Adipocyte (in vitro differentiated cells): ENCODE data around the gene NCF2.
A peak's percentile ranks its signal among the peaks of the same experiment; 100 is the strongest.

Experiments used
- DNase-seq: peaks from one replicate; pipeline ENCODE4 v3.0.0-alpha.2; 2015; ENCODE audit warnings: low read depth
- H3K27me3 ChIP-seq: replicated peaks from 2 replicates; pipeline ENCODE4 v1.7.0; 2013; ENCODE audit warnings: mild to moderate bottlenecking, low read length, moderate library complexity; ENCODE audit not compliant: control insufficient read depth, insufficient read depth
- H3K36me3 ChIP-seq: 2 replicates; pipeline ENCODE4 v1.7.0; 2013; ENCODE audit warnings: low read length, mild to moderate bottlenecking, moderate library complexity; ENCODE audit not compliant: control insufficient read depth, insufficient read depth, severe bottlenecking
- H3K4me1 ChIP-seq: 2 replicates; pipeline ENCODE4 v1.7.0; 2013; ENCODE audit warnings: mild to moderate bottlenecking, low read length, moderate library complexity; ENCODE audit not compliant: control insufficient read depth, insufficient read depth
- H3K4me3 ChIP-seq: 2 replicates; pipeline ENCODE4 v1.7.0; 2013; ENCODE audit warnings: mild to moderate bottlenecking, low read length, moderate library complexity
- H3K9ac ChIP-seq: 2 replicates; pipeline ENCODE4 v1.7.0; 2013; ENCODE audit warnings: mild to moderate bottlenecking, low read length, moderate library complexity
- H3K9me3 ChIP-seq: 2 replicates; pipeline ENCODE4 v1.7.0; 2013; ENCODE audit warnings: mild to moderate bottlenecking, low read length, moderate library complexity; ENCODE audit not compliant: control insufficient read depth

The NCF2 gene

DNA sequence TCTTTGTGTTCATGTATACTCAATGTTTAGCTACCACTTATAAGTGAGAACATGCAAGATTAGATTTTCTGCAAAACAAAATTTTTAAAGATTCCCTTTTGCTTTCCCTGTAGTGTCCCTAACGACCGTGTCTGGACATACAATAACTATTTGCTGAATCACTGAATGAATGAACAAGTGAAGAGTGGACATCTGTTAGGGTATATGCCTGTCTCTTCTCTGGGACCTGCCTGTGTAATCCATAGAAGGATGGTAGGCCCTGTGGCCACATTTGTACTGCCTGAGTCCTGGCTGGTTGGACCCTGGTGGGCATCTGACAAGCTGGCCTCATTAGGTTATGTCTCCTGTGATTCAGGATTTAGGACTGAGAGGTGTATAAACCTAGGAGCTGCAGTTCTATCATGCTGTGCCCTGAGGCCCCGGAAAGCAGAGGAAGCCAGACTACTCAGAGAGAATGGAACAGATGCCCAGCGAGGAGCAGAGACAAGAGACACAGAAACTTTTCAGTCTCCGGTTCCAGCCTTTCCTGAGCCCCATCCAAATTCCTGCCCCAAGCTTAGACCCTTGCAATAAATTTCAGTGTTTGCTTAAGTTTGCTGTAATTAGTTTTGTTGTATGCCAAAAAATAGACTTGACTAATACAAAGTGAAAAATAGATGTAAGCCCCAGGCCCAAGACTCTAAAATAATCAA, 7.5 kb upstream of the NCF2 start:
- peak overlapping the region; percentile 23 for H3K9ac ChIP-seq
- no peaks in the 10 kb centered on the region for H3K9me3 ChIP-seq
- H3K4me1 ChIP-seq = peaks cover 27% of the 10 kb centered on the region
- no peaks in the 10 kb centered on the region for H3K27me3 ChIP-seq
- H3K36me3 ChIP-seq = no peaks in the 10 kb centered on the region
- DNase-seq = no peak
- H3K4me3 ChIP-seq = peak overlapping the region; percentile 39

DNA sequence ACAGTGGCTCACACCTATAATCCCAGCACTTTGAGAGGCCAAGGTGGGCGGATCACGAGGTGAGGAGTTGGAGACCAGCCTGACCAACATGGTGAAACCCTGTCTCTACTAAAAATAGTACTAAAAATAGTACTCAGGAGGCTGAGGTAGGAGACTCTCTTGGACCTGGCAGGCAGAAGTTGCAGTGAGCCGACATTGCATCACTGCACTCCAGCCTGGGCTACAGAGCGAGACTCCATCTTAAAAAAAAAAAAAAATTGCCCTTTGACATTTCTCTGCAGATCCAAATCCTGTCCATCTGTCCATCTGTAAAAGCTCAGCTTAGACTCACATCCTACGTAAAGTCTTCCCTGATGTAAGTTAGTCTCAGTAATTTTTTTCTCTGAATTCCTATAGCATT, 6.2 kb upstream of the NCF2 start:
- Histone ChIP-seq H3K9me3 (no peaks in the 10 kb centered on the region), H3K36me3 (no peaks in the 10 kb centered on the region), H3K27me3 (no peaks in the 10 kb centered on the region), H3K4me1 (peaks cover 27% of the 10 kb centered on the region), H3K9ac (no peak overlapping the region), H3K4me3 (no peak overlapping the region)
- no peak for DNase-seq

DNA sequence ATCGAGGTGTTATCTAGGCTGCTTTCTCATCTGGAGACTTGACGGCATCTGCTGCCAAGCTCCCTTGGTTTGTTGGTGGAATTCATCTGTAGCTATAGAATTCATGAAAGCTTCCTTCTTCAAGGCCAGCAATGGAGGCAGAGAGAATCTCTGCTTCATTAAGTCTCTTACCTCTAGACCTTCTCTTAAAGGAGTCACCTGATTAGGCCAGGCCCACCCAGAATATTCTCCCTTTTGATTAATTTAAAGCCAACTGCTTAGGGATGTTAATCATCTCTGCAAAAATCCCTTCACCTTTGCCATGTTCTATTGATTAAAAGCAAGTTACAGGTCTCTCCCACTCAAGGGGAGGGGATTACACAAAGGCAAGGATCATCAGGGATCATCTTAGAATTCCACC, 5.3 kb upstream of the NCF2 start:
- no peaks in the 10 kb centered on the region for H3K36me3 ChIP-seq
- DNase-seq = no peak

DNA sequence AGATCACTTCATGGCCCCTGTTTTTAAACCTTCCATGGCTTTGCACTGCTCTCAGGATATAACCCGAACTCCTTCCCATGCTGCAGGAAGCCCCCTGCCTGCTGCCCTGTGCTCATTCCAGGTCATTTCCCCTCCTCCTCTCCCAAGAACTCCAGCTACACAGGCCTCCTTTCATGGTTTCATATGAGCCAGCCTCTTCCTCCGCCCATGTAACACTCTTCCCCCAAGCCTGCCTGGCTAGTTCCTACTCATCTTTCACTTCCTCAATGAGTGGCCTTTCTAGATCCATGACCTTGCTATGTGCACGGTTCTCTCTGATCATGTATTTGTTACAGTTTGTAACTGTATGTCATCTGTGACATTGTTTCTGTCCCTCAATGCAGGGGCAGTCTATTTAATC, 3.1 kb upstream of the NCF2 start:
- H3K36me3 ChIP-seq = no peaks in the 10 kb centered on the region
- DNase-seq = no peak
- H3K27me3 ChIP-seq = no peaks in the 10 kb centered on the region
- H3K9me3 ChIP-seq = no peaks in the 10 kb centered on the region
- H3K4me1 ChIP-seq = peaks cover 9% of the 10 kb centered on the region
- H3K9ac ChIP-seq = no peak overlapping the region
- H3K4me3 ChIP-seq = no peak overlapping the region

More for the DNA sequence above, 5.3 kb upstream of the NCF2 start:
- peaks cover 25% of the 10 kb centered on the region for H3K4me1 ChIP-seq
- H3K4me3 ChIP-seq = no peak overlapping the region
- H3K9ac ChIP-seq = no peak overlapping the region
- H3K9me3 ChIP-seq = no peaks in the 10 kb centered on the region
- H3K27me3 ChIP-seq = no peaks in the 10 kb centered on the region

DNA sequence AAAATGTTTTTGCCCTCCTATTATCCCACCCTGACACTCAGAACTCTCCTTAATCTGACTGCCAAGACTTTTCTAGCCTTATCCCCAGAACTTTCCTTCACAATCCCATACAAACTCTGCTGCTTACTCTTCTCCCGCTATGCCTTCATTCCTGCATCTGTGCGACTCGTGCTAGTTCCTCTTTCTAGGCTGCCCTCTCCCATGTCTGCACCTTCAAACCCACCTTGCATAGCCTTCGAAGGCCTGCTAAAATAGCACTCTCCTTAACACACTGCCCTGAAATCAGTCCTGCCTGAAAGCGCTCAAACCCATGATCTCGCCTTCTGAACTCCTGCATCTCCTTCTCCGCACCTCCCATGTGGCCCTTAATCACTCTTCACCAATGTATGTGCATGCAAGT, 2.5 kb upstream of the NCF2 start:
- Histone ChIP-seq H3K4me3 (no peak overlapping the region), H3K4me1 (peaks cover 3% of the 10 kb centered on the region), H3K27me3 (no peaks in the 10 kb centered on the region), H3K9ac (no peak overlapping the region), H3K9me3 (no peaks in the 10 kb centered on the region), H3K36me3 (no peaks in the 10 kb centered on the region)
- DNase-seq = no peak

DNA sequence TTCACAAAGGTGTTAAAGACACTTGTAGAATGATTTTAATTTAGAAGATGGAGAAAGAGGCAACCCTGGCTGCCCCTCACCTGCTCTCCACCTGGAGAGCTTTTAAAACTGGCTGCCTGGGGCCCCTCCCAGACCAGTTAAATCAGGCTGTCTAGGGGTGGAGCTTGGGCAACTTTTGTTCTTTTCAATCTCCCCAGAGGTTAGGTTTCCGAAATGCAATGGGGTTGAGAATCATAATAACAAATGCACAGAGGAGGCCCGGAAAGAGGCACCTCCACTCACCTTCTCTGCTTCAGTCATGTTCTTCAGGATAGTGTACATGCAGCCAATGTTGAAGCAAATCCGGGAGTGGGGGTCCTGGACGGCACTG, 400 bp downstream of the NCF2 start:
- no peaks in the 10 kb centered on the region for H3K4me1 ChIP-seq
- H3K4me3 ChIP-seq = no peak overlapping the region
- H3K27me3 ChIP-seq = no peaks in the 10 kb centered on the region
- H3K36me3 ChIP-seq = no peaks in the 10 kb centered on the region
- no peak for DNase-seq
- no peak overlapping the region for H3K9ac ChIP-seq
- no peaks in the 10 kb centered on the region for H3K9me3 ChIP-seq

DNA sequence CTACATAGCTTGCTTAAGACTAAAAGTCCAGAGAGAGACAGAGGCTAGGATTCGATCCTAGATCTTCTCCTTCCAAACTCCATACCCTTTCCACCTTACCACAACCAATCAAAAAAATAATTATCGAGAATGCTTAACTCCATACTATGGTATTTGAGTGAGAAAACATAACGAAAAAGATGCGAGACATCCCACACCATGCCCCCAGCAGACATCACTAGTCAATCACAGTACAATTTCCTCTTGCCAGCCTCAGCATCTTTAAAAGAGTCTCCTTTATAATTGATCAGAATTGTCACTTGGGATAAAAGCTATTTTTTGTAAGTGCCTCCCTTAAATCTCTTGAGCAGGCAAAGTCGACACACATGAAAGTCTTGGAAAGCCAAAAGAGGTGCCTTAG, 875 bp downstream of the NCF2 start:
- no peak overlapping the region for H3K4me3 ChIP-seq
- H3K27me3 ChIP-seq = no peaks in the 10 kb centered on the region
- H3K36me3 ChIP-seq = no peaks in the 10 kb centered on the region
- DNase-seq = no peak
- H3K9ac ChIP-seq = no peak overlapping the region
- H3K9me3 ChIP-seq = no peaks in the 10 kb centered on the region
- no peaks in the 10 kb centered on the region for H3K4me1 ChIP-seq

DNA sequence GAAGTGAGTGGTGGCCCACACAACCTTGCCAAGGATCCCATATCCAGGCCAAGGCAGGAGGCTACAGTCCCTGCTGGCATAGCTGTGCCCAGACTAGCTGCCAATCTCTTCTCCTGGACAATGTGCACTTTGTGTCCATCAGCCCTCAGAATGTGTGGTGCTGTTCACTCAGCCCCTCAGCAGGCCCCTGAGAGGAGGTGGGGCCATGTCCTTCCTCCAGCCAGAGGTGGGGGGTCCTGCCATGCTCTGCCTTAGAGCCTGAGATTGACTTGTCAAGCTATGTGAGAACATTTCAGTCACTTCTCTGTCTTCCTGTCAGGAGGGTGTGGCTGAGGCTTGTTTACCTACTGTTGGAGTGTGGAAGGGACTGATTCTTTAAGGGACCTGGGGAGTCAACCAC, 1.4 kb downstream of the NCF2 start:
- Histone ChIP-seq H3K36me3 (no peaks in the 10 kb centered on the region), H3K9me3 (no peaks in the 10 kb centered on the region), H3K4me1 (no peaks in the 10 kb centered on the region), H3K27me3 (no peaks in the 10 kb centered on the region), H3K9ac (no peak overlapping the region), H3K4me3 (no peak overlapping the region)
- no peak for DNase-seq

DNA sequence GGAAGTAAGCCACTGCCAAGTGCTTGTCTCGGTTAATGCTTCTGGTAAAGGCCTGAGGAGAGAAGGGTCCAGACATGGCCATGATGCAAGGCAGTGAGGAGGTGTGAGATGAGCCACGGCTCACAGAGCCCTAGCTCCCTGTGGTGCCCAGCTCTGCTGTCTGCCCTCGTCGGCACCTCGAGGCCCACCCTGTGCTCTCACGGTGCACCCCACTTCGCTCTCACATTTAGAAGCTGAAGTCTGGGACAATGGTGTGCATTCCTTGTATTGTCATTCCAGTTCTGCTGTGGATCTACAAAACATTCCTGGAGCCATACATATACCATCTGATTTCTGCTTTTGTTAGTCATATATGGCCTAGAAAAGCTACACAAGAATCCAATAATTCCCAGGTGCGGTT, 3.3 kb downstream of the NCF2 start:
- Histone ChIP-seq H3K9me3 (no peaks in the 10 kb centered on the region), H3K4me1 (no peaks in the 10 kb centered on the region), H3K27me3 (no peaks in the 10 kb centered on the region), H3K9ac (no peak overlapping the region), H3K4me3 (no peak overlapping the region), H3K36me3 (no peaks in the 10 kb centered on the region)
- DNase-seq = no peak

DNA sequence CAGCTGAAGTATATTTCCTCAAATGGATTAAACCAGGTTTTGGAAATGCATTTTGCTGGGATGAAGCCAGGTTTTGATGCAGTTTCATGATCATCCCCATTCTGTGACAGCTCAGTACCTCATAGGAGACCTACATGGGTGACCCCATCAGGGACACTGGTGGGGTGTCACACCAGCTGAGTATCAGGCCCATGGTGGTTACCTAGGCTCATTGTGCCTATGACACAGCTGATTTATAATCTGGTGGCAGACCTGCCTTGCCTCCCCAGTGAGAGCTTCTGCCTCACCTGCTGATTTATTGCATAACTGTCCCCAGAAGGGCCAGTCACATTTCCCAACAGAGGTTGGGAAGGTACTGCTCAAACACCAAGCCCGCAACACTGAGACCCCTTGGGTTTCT, 3.8 kb downstream of the NCF2 start:
- no peaks in the 10 kb centered on the region for H3K9me3 ChIP-seq
- no peak overlapping the region for H3K9ac ChIP-seq
- no peak overlapping the region for H3K4me3 ChIP-seq
- DNase-seq = no peak
- no peaks in the 10 kb centered on the region for H3K36me3 ChIP-seq
- no peaks in the 10 kb centered on the region for H3K4me1 ChIP-seq
- no peaks in the 10 kb centered on the region for H3K27me3 ChIP-seq

DNA sequence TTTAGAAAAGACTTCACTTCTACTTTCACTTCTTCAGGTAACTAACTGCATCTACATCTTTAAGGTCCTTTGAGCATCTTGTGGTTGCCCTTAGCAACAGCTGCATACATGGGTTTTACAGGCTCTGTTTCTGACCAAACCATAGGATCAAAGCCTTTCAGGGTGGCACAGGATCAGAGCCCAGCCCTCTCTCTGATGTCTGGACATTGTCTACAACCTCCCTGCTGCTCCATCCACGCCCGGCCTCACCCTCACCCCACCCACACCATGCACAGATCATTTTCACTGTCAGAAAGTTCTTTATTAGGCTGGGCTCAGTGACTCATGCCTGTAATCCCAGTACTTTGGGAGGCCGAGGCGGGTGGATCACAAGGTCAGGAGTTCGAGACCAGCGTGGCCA, 5.2 kb downstream of the NCF2 start:
- Histone ChIP-seq H3K4me3 (no peak overlapping the region), H3K4me1 (no peaks in the 10 kb centered on the region), H3K9ac (no peak overlapping the region), H3K27me3 (no peaks in the 10 kb centered on the region), H3K9me3 (no peaks in the 10 kb centered on the region), H3K36me3 (no peaks in the 10 kb centered on the region)
- DNase-seq = no peak

DNA sequence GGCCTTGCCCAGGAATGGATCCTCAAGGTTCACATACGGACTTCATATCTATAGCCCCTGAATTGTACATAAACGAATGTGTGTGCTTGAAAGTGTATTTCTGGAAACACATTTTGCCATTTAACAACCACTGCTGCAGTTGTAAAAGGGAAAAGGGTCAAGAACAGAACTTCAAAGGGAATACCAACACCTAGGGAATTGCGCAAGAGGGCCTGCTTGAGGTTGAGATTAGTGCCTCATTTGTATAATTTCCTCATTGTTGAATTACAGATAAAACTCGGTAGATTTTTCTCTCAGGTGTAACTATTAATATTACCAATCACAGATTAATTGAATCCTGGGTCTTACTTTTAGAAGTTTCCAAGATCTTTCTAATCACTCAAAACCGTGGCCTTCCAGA, 6.1 kb downstream of the NCF2 start:
- no peaks in the 10 kb centered on the region for H3K9me3 ChIP-seq
- H3K4me3 ChIP-seq = no peak overlapping the region
- no peak for DNase-seq
- no peaks in the 10 kb centered on the region for H3K4me1 ChIP-seq
- H3K9ac ChIP-seq = no peak overlapping the region
- no peaks in the 10 kb centered on the region for H3K36me3 ChIP-seq
- no peaks in the 10 kb centered on the region for H3K27me3 ChIP-seq
